Tibial artery (tissue), 4 donors: Measurements from ENCODE around the gene TACO1.
A peak's percentile ranks its signal among the peaks of the same experiment; 100 is the strongest.

ENCODE experiments used
- DNase-seq, 2 donors: peaks; one replicate each; pipeline ENCODE4 v3.0.0-alpha.2; 2019
- H3K27ac ChIP-seq, 2 donors: fragments of 200-600 bp; sonication (generic) in 1 of 2; 1 replicate in 1 of 2; 2 replicates in 1 of 2; pipeline ENCODE4 v1.5.1; 2018 to 2019; ENCODE audit warnings: mild to moderate bottlenecking in 1 of 2
- H3K27me3 ChIP-seq, 2 donors: fragments of 200-600 bp; sonication (generic) in 1 of 2; one replicate each; pipeline versions ENCODE4 v1.5.1 to v1.6.0; 2016 to 2019
- H3K36me3 ChIP-seq, 3 donors: fragments of 200-600 bp; sonication (generic) in 2 of 3; one replicate each; pipeline ENCODE4 v1.5.1; 2016 to 2019; ENCODE audit warnings: mild to moderate bottlenecking in 2 of 3
- H3K4me1 ChIP-seq, 4 donors: fragments of 200-600 bp; sonication (generic) in 2 of 4; 1 replicate in 3 of 4; 2 replicates in 1 of 4; pipeline ENCODE4 v1.5.1; 2016 to 2019
- H3K4me3 ChIP-seq, 2 donors: fragments of 200-600 bp; sonication (generic) in 1 of 2; 1 replicate in 1 of 2; 2 replicates in 1 of 2; pipeline ENCODE4 v1.5.1; 2018 to 2019; ENCODE audit warnings: mild to moderate bottlenecking in 2 of 2
- H3K9me3 ChIP-seq, 3 donors: fragments of 200-600 bp; sonication (generic) in 1 of 3; one replicate each; pipeline ENCODE4 v1.5.1; 2016 to 2019
- CTCF ChIP-seq, 2 experiments: fragments of 200-600 bp in 1 of 2; fragments of 450-650 bp in 1 of 2; IDR thresholded peaks; one replicate each; pipeline ENCODE4 v1.5.1; 2017 to 2019; ENCODE audit warnings: antibody characterized with exemption in 2 of 2, mild to moderate bottlenecking in 1 of 2, moderate library complexity in 1 of 2
- intact Hi-C: fragments of 100-400 bp; cut with DNase I; formaldehyde crosslinking; loops from one replicate; pipeline ENCODE4 v1.15.0; 2023; ENCODE audit warnings: low total_unique reads

TACO1 gene

GRCh38 chr17:63600569-63601438 lies at the start of gene TACO1:
TACO1 (plus strand) TSS chr17:63600895; CDS start chr17:63601084, 189 bp downstream.
- Histone ChIP-seq H3K36me3 (peaks cover 13 to 28% (median 22%) of the 10 kb centered on the region in 3 donors), H3K4me1 (peaks cover 0 to 17% (median 7%) of the 10 kb centered on the region in 4 donors), H3K27ac (peak within 1 kb of the TSS; percentile 89 to 91), H3K4me3 (peak within 1 kb of the TSS; percentile 78 to 88), H3K27me3 (no peaks in the 10 kb centered on the region), H3K9me3 (no peaks in the 10 kb centered on the region)
- TF ChIP-seq CTCF (IDR thresholded peaks at IDR 0.05) = no peak
- DNase-seq = peak; percentile 72 to 86
- intact Hi-C loops = no loop called here

GRCh38 chr17:63552211-63552610 lies 48.5 kb upstream of the TACO1 start:
- Histone ChIP-seq H3K4me3 (peak overlapping the region; percentile 84 to 85), H3K9me3 (no peaks in the 10 kb centered on the region), H3K27ac (peak overlapping the region in 1 of 2 donors; percentile 89), H3K27me3 (no peaks in the 10 kb centered on the region), H3K4me1 (peaks cover 0 to 57% (median 25%) of the 10 kb centered on the region in 4 donors), H3K36me3 (no peaks in the 10 kb centered on the region)
- DNase-seq = no peak
- intact Hi-C loops = loop anchor here (5.0 kb wide), 1 partner anchor 70 kb away; the partner anchor contains the start of gene MAP3K3
- no peak for TF ChIP-seq CTCF (IDR thresholded peaks at IDR 0.05)

GRCh38 chr17:63555500-63556156 lies 45.1 kb upstream of the TACO1 start:
- DNase-seq = no peak
- H3K4me1 ChIP-seq = peaks cover 0 to 49% (median 25%) of the 10 kb centered on the region in 4 donors
- H3K9me3 ChIP-seq = no peaks in the 10 kb centered on the region
- H3K36me3 ChIP-seq = no peaks in the 10 kb centered on the region
- TF ChIP-seq CTCF (IDR thresholded peaks at IDR 0.05) = no peak
- no peak overlapping the region for H3K4me3 ChIP-seq
- H3K27ac ChIP-seq = no peak overlapping the region
- intact Hi-C loops = no loop called here
- H3K27me3 ChIP-seq = no peaks in the 10 kb centered on the region

GRCh38 chr17:63557416-63557815 lies 43.3 kb upstream of the TACO1 start:
- peaks cover 0 to 35% (median 16%) of the 10 kb centered on the region in 4 donors for H3K4me1 ChIP-seq
- H3K36me3 ChIP-seq = no peaks in the 10 kb centered on the region
- no peaks in the 10 kb centered on the region for H3K27me3 ChIP-seq
- DNase-seq = no peak
- intact Hi-C loops = no loop called here
- H3K4me3 ChIP-seq = no peak overlapping the region
- H3K9me3 ChIP-seq = no peaks in the 10 kb centered on the region
- no peak for TF ChIP-seq CTCF (IDR thresholded peaks at IDR 0.05)
- no peak overlapping the region for H3K27ac ChIP-seq

GRCh38 chr17:63558441-63558840 lies 42.3 kb upstream of the TACO1 start:
- no peaks in the 10 kb centered on the region for H3K27me3 ChIP-seq
- intact Hi-C loops = no loop called here
- H3K9me3 ChIP-seq = no peaks in the 10 kb centered on the region
- no peak overlapping the region for H3K4me3 ChIP-seq
- no peak for TF ChIP-seq CTCF (IDR thresholded peaks at IDR 0.05)
- H3K4me1 ChIP-seq = peaks cover 0 to 24% (median 10%) of the 10 kb centered on the region in 4 donors
- DNase-seq = no peak
- no peaks in the 10 kb centered on the region for H3K36me3 ChIP-seq
- H3K27ac ChIP-seq = no peak overlapping the region
